PC-3 (cell line): Measurements from ENCODE around the gene ACRV1. TPM values are rescaled to one million over a fixed set of nuclear protein-coding genes. Genes with fewer than 3 reads are reported as not detected.

Source experiments
- ATAC-seq: fragments of 200-7000 bp; cut with Tn5 transposase; 2 replicates; pipeline ENCODE4 v1.9.1; 2020; ENCODE audit warnings: mild to moderate bottlenecking, moderate library complexity
- BruUV-seq: library from RNA; stranded (reverse); fragments of 400-500 nt; replicated peaks from 2 replicates; lab custom pipeline; 2021; lab: Mats Ljungman, UMichigan
- CTCF ChIA-PET: fragments of 300-600 bp; sonication (Branson Sonifier 250); formaldehyde crosslinking; loops from one replicate; lab custom pipeline; 2022; ENCODE audit warnings: antibody characterized with exemption; lab: Charles Lee
- POLR2A ChIA-PET: fragments of 300-600 bp; sonication (Branson Sonifier 250); formaldehyde crosslinking; loops from one replicate; lab custom pipeline; 2022; ENCODE audit warnings: antibody characterized with exemption; ENCODE audit not compliant: unreplicated experiment; lab: Charles Lee
- DNase-seq: peaks from one replicate; pipeline ENCODE4 v3.0.0-alpha.2; 2015
- H2AFZ ChIP-seq: fragments of 300-600 bp; sonication (generic); 2 replicates; pipeline ENCODE4 v1.6.0; 2016; ENCODE audit warnings: antibody characterized with exemption, low read length
- H3F3A ChIP-seq: fragments of 300-600 bp; sonication (generic); one replicate; pipeline ENCODE4 v1.6.0; 2017; ENCODE audit warnings: antibody characterized with exemption, low read length, control low read depth, mild to moderate bottlenecking; ENCODE audit not compliant: unreplicated experiment
- H3K27ac ChIP-seq: fragments of 300-600 bp; sonication (generic); 2 replicates; pipeline ENCODE4 v1.5.1; 2016; ENCODE audit warnings: mild to moderate bottlenecking, low read length
- H3K27me3 ChIP-seq: fragments of 300-600 bp; sonication (generic); 2 replicates; pipeline ENCODE4 v1.6.1; 2016; ENCODE audit warnings: low read length, mixed read lengths
- H3K36me3 ChIP-seq: fragments of 300-600 bp; sonication (generic); 2 replicates; pipeline ENCODE4 v1.6.1; 2016; ENCODE audit warnings: low read depth, mixed run types, low read length, mixed read lengths
- H3K4me1 ChIP-seq: fragments of 300-600 bp; sonication (generic); 2 replicates; pipeline ENCODE4 v1.5.1; 2016; ENCODE audit warnings: low read length; ENCODE audit not compliant: insufficient read depth
- H3K4me2 ChIP-seq: fragments of 300-600 bp; sonication (generic); 2 replicates; pipeline ENCODE4 v1.6.0; 2016; ENCODE audit warnings: low read length
- H3K4me3 ChIP-seq: fragments of 300-600 bp; sonication (generic); 2 replicates; pipeline ENCODE4 v1.5.1; 2016; ENCODE audit warnings: mild to moderate bottlenecking, low read length, mixed read lengths
- H3K79me2 ChIP-seq: fragments of 300-600 bp; sonication (generic); 2 replicates; pipeline ENCODE4 v1.6.1; 2017; ENCODE audit warnings: low read length, mixed read lengths
- H3K9ac ChIP-seq: fragments of 300-600 bp; sonication (generic); 2 replicates; pipeline ENCODE4 v1.6.0; 2016; ENCODE audit warnings: mild to moderate bottlenecking, low read length
- H3K9me2 ChIP-seq: fragments of 300-600 bp; sonication (generic); replicated peaks from 2 replicates; pipeline ENCODE4 v1.6.1; 2016; ENCODE audit warnings: mixed run types, low read length, mixed read lengths
- H3K9me3 ChIP-seq: fragments of 300-600 bp; sonication (generic); 2 replicates; pipeline ENCODE4 v1.6.1; 2016; ENCODE audit warnings: low read length, mixed read lengths
- H4K20me1 ChIP-seq: fragments of 300-600 bp; sonication (generic); 2 replicates; pipeline ENCODE4 v1.6.1; 2016; ENCODE audit warnings: low read length, mixed read lengths
- EZH2 ChIP-seq: fragments of 300-600 bp; sonication (generic); IDR thresholded peaks from one replicate; pipeline ENCODE4 v1.6.1; 2017; ENCODE audit warnings: antibody characterized with exemption, mild to moderate bottlenecking, low read length; ENCODE audit not compliant: unreplicated experiment
- EZH2phosphoT487 ChIP-seq: fragments of 300-600 bp; sonication (generic); IDR thresholded peaks from 2 replicates; pipeline ENCODE4 v1.6.1; 2018; ENCODE audit warnings: mild to moderate bottlenecking, antibody characterized with exemption, low read length, borderline replicate concordance
- intact Hi-C: fragments of 100-400 bp; cut with micrococcal nuclease; formaldehyde crosslinking; loops from 2 replicates; pipeline ENCODE4 v1.9.0; 2023
- total RNA-seq: library from RNA; depleted of rRNA; stranded (reverse); fragments of >200 nt; gene quantifications from 2 replicates; pipeline ENCODE4 v1.2.3, GENCODE V29; 2014
- TF ChIP-seq, protein P1 (sequence below): fragments of 300-600 bp; sonication (generic); conservative IDR thresholded peaks from 2 replicates; pipeline ENCODE4 v1.5.1; 2017; ENCODE audit warnings: antibody characterized with exemption, low read depth, mild to moderate bottlenecking, low read length

ACRV1 gene
- total RNA-seq, 1 experiment from 2014 or later = not detected

GRCh38 chr11:125679397-125679796 is 1.2 kb downstream of the ACRV1 start:
- TF ChIP-seq EZH2 = no peak
- TF ChIP-seq, protein P1, sequence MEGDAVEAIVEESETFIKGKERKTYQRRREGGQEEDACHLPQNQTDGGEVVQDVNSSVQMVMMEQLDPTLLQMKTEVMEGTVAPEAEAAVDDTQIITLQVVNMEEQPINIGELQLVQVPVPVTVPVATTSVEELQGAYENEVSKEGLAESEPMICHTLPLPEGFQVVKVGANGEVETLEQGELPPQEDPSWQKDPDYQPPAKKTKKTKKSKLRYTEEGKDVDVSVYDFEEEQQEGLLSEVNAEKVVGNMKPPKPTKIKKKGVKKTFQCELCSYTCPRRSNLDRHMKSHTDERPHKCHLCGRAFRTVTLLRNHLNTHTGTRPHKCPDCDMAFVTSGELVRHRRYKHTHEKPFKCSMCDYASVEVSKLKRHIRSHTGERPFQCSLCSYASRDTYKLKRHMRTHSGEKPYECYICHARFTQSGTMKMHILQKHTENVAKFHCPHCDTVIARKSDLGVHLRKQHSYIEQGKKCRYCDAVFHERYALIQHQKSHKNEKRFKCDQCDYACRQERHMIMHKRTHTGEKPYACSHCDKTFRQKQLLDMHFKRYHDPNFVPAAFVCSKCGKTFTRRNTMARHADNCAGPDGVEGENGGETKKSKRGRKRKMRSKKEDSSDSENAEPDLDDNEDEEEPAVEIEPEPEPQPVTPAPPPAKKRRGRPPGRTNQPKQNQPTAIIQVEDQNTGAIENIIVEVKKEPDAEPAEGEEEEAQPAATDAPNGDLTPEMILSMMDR = peak; percentile 60
- ChIA-PET POLR2A (no interaction called here), CTCF (no interaction called here)
- Histone ChIP-seq H3K9me3 (no peaks in the 10 kb centered on the region), H3K9me2 (no peaks in the 10 kb centered on the region), H4K20me1 (no peaks in the 10 kb centered on the region), H3K27me3 (no peaks in the 10 kb centered on the region), H3F3A (no peaks in the 10 kb centered on the region), H3K79me2 (no peaks in the 10 kb centered on the region), H3K9ac (no peak overlapping the region), H3K36me3 (peaks cover 8% of the 10 kb centered on the region; the same call in 1 of the 2 replicates), H2AFZ (no peak overlapping the region), H3K4me3 (no peak overlapping the region), H3K4me2 (no peak overlapping the region), H3K27ac (no peak overlapping the region), H3K4me1 (no peaks in the 10 kb centered on the region)
- peak; percentile 16 for DNase-seq
- intact Hi-C loops = no loop called here
- ATAC-seq = peak; percentile 43; the same call in 1 of the 2 replicates
- BruUV-seq = no TSS peak

DNA sequence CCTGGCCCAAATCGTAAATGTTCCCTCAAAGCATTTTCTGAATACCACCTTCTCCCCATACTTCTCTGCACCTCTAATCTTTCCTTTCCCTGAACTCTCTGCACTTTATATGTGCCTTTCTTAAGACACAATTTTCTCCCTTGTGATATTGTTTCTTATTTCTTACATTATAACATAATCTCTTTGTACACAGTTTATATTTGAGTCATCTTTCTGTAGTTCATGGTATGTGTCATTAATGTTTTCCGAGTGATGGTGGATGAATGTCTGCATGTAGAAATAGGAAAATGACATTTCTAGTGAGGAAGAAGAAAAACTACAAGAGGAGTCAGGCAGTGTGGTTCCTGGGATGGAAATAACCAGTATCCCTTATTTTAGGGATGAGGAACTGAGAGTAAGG is 5.5 kb downstream of the ACRV1 start:
- intact Hi-C loops = no loop called here
- H2AFZ ChIP-seq = no peak overlapping the region
- no peak overlapping the region for H3K4me2 ChIP-seq
- DNase-seq = no peak
- H3K9me2 ChIP-seq = no peaks in the 10 kb centered on the region
- no TSS peak for BruUV-seq
- no peak; the same call in 1 of the 2 replicates for ATAC-seq
- TF ChIP-seq, protein P1 = no peak
- TF ChIP-seq EZH2 (no peak), EZH2phosphoT487 (no peak)
- H4K20me1 ChIP-seq = no peaks in the 10 kb centered on the region
- no peak overlapping the region for H3K4me3 ChIP-seq
- no peaks in the 10 kb centered on the region for H3K79me2 ChIP-seq
- peaks cover 12% of the 10 kb centered on the region; the same call in 1 of the 2 replicates for H3K36me3 ChIP-seq
- H3K9ac ChIP-seq = no peak overlapping the region
- ChIA-PET CTCF (no interaction called here), POLR2A (no interaction called here)
- no peaks in the 10 kb centered on the region for H3K27me3 ChIP-seq
- H3K4me1 ChIP-seq = no peaks in the 10 kb centered on the region
- no peaks in the 10 kb centered on the region for H3K9me3 ChIP-seq
- H3K27ac ChIP-seq = no peak overlapping the region
- H3F3A ChIP-seq = no peaks in the 10 kb centered on the region

DNA sequence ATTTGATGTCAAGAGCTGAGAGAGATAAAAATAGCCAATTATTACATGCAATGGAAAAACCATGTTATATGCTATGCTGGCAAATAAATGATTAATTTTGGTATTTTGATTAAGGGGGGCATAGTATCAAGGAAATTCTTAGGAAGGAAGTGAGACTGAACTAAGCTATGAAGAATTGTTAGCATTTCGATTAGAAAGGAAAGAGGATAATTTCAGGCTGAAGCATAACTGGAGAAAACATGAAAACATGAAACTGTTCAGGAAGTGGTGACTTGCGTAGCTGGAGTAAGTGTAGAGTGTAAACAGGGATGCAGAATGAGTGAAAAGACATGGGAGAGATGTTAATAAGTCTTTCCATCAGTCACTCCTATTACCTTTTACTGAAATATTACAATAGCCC is 6.4 kb downstream of the ACRV1 start:
- H3K4me1 ChIP-seq = no peaks in the 10 kb centered on the region
- no peaks in the 10 kb centered on the region for H3K9me3 ChIP-seq
- H3K27me3 ChIP-seq = no peaks in the 10 kb centered on the region
- no peak for ATAC-seq
- no TSS peak for BruUV-seq
- ChIA-PET CTCF (no interaction called here), POLR2A (no interaction called here)
- no peak overlapping the region for H3K4me2 ChIP-seq
- peaks cover 12% of the 10 kb centered on the region; the same call in 1 of the 2 replicates for H3K36me3 ChIP-seq
- intact Hi-C loops = no loop called here
- H3K9me2 ChIP-seq = no peaks in the 10 kb centered on the region
- no peak overlapping the region for H3K9ac ChIP-seq
- no peaks in the 10 kb centered on the region for H3K79me2 ChIP-seq
- no peak overlapping the region for H3K27ac ChIP-seq
- no peak overlapping the region for H2AFZ ChIP-seq
- no peaks in the 10 kb centered on the region for H4K20me1 ChIP-seq
- no peaks in the 10 kb centered on the region for H3F3A ChIP-seq
- no peak overlapping the region for H3K4me3 ChIP-seq
- DNase-seq = no peak
- no peak for TF ChIP-seq EZH2
- no peak for TF ChIP-seq EZH2phosphoT487
- TF ChIP-seq, protein P1 = no peak
